ENCODE data around the gene ZAP70.

ZAP70 gene

GRCh38 chr2:97713296-97714083 lies at the start of gene ZAP70:
Gene ZAP70, plus strand, starts transcription at chr2:97713576. Its CDS starts 10,461 bp downstream, at chr2:97724037.
- H3K9me3 Mint-ChIP-seq: no peaks in the 10 kb centered on the region
- TF ChIP-seq CTCF (IDR thresholded peaks at IDR 0.05; ENCODE audit: unreplicated experiment in 3 of 3): no peak
- peaks cover 3% of the 10 kb centered on the region for H3K27me3 Mint-ChIP-seq (ENCODE audit: low read depth)
- peak within 1 kb of the TSS in 1 of 3 experiments; percentile 25 for H3K4me3 Mint-ChIP-seq
- H3K4me1 Mint-ChIP-seq: peaks cover 33% of the 10 kb centered on the region
- peak within 1 kb of the TSS; percentile 44 to 82 (median 72) for H3K27ac Mint-ChIP-seq
- H3K36me3 Mint-ChIP-seq (ENCODE audit: low read depth): no peaks in the 10 kb centered on the region

- Mint-ChIP-seq H3K36me3 (ENCODE audit: low read depth) (peaks cover 6% of the 10 kb centered on the region), H3K9me3 (no peaks in the 10 kb centered on the region), H3K27me3 (ENCODE audit: low read depth) (no peaks in the 10 kb centered on the region), H3K4me3 (peak overlapping the region; percentile 91 to 96 (median 96)), H3K4me1 (peaks cover 28% of the 10 kb centered on the region), H3K27ac (peak overlapping the region in 2 of 3 experiments; percentile 89 to 98)
- TF ChIP-seq CTCF (IDR thresholded peaks at IDR 0.05; ENCODE audit: unreplicated experiment in 3 of 3): no peak
These were observed 49.8 kb upstream of the ZAP70 start for GRCh38 chr2:97663626-97663961.

- Mint-ChIP-seq H3K36me3 (ENCODE audit: low read depth) (peaks cover 4% of the 10 kb centered on the region), H3K27me3 (ENCODE audit: low read depth) (no peaks in the 10 kb centered on the region), H3K4me1 (peaks cover 28% of the 10 kb centered on the region), H3K27ac (peak within 1 kb of the TSS; percentile 89 to 98 (median 96)), H3K4me3 (peak within 1 kb of the TSS; percentile 95 to 96 (median 96)), H3K9me3 (no peaks in the 10 kb centered on the region)
- peak; percentile 61 to 67 (median 67) for TF ChIP-seq CTCF (IDR thresholded peaks at IDR 0.05; ENCODE audit: unreplicated experiment in 3 of 3)
These were observed 49.3 kb upstream of the ZAP70 start, which contains the start of gene ACTR1B for GRCh38 chr2:97663962-97664635. Gene ACTR1B, minus strand, starts transcription at chr2:97664044. Its CDS starts 154 bp downstream, at chr2:97663890.

- Mint-ChIP-seq H3K27me3 (ENCODE audit: low read depth) (no peaks in the 10 kb centered on the region), H3K4me3 (peak overlapping the region; percentile 91 to 95 (median 92)), H3K4me1 (peaks cover 28% of the 10 kb centered on the region), H3K9me3 (no peaks in the 10 kb centered on the region), H3K27ac (peak overlapping the region; percentile 89 to 98 (median 96)), H3K36me3 (ENCODE audit: low read depth) (peaks cover 4% of the 10 kb centered on the region)
- TF ChIP-seq CTCF (IDR thresholded peaks at IDR 0.05; ENCODE audit: unreplicated experiment in 3 of 3): peak in 2 of 3 experiments; percentile 5 to 23
These were observed 48.8 kb upstream of the ZAP70 start for GRCh38 chr2:97664636-97664970.

- no peaks in the 10 kb centered on the region for H3K36me3 Mint-ChIP-seq (ENCODE audit: low read depth)
These were observed 43.9 kb upstream of the ZAP70 start, which contains the start of gene C2orf92 for GRCh38 chr2:97669448-97669847. Gene C2orf92, plus strand, starts transcription at chr2:97669713. Its CDS starts 76 bp downstream, at chr2:97669789.

More at GRCh38 chr2:97669448-97669847, 43.9 kb upstream of the ZAP70 start, which contains the start of gene C2orf92:
- no peak for TF ChIP-seq CTCF (IDR thresholded peaks at IDR 0.05; ENCODE audit: unreplicated experiment in 3 of 3)
- no peak within 1 kb of the TSS for H3K4me3 Mint-ChIP-seq
- H3K4me1 Mint-ChIP-seq: peaks cover 14% of the 10 kb centered on the region
- H3K9me3 Mint-ChIP-seq: no peaks in the 10 kb centered on the region
- H3K27me3 Mint-ChIP-seq (ENCODE audit: low read depth): no peaks in the 10 kb centered on the region
- no peak within 1 kb of the TSS for H3K27ac Mint-ChIP-seq

Data from nephron (organoid).